Colonic mucosa (tissue), 4 donors: ENCODE results near the gene NDUFA11. TPM values are rescaled to one million over a fixed set of nuclear protein-coding genes. Genes with fewer than 3 reads are reported as not detected.
A peak's percentile ranks its signal among the peaks of the same experiment; 100 is the strongest.

Experiments
- DNase-seq: peaks from one replicate; pipeline ENCODE4 v3.0.0-alpha.2; 2020
- H3K27ac ChIP-seq: fragments of 200-600 bp; one replicate; pipeline ENCODE4 v1.8.0; 2021
- H3K27me3 ChIP-seq: fragments of 200-600 bp; one replicate; pipeline ENCODE4 v1.8.0; 2021
- H3K36me3 ChIP-seq: fragments of 200-600 bp; one replicate; pipeline ENCODE4 v1.8.0; 2021
- H3K4me1 ChIP-seq: fragments of 200-600 bp; one replicate; pipeline ENCODE4 v1.8.0; 2021; ENCODE audit warnings: mild to moderate bottlenecking
- H3K4me3 ChIP-seq: fragments of 200-600 bp; one replicate; pipeline ENCODE4 v1.8.0; 2021
- H3K9ac ChIP-seq, 2 donors: one replicate each; pipeline ENCODE4 v1.7.0; 2013; ENCODE audit warnings: control low read depth in 2 of 2, low read depth in 2 of 2, low read length in 2 of 2
- H3K9me3 ChIP-seq: fragments of 200-600 bp; one replicate; pipeline ENCODE4 v1.8.0; 2021
- CTCF ChIP-seq: fragments of 200-600 bp; IDR thresholded peaks from one replicate; pipeline ENCODE4 v1.8.0; 2022; ENCODE audit warnings: antibody characterized with exemption, mild to moderate bottlenecking
- intact Hi-C: fragments of 100-400 bp; cut with DNase I; formaldehyde crosslinking; loops from one replicate; pipeline ENCODE4 v1.14.1; 2022
- total RNA-seq, 2 donors: library from RNA; stranded (reverse); fragmentation: NEBNext Ultra II Directional in 1 of 2; extraction: Animal tissue kit (Norgen Biotek cat#: 25700) in 1 of 2; gene quantifications; one replicate each; pipeline ENCODE4 v1.2.1, GENCODE V29; 2021
- donor health status: healthy.
- donor health status: DM: no; HTN: no; CAD: no.
- donor health status: DM: no; HTN: no; CAD: no.

NDUFA11 gene
- total RNA-seq, 2 donors from 2014 or later, result 188 to 228 TPM

GRCh38 chr19:5905114-5905778 lies 1.7 kb upstream of the NDUFA11 start:
- Histone ChIP-seq H3K9ac (peak overlapping the region; percentile 81), H3K4me1 (peaks cover 10% of the 10 kb centered on the region), H3K9me3 (no peaks in the 10 kb centered on the region), H3K27me3 (no peaks in the 10 kb centered on the region), H3K4me3 (peak overlapping the region; percentile 93), H3K36me3 (no peaks in the 10 kb centered on the region), H3K27ac (peak overlapping the region; percentile 74)
- no peak for DNase-seq
- no peak for TF ChIP-seq CTCF
- intact Hi-C loops, result loop anchor here (10.0 kb wide), 1 partner anchor 60 kb away; no protein-coding TSS in a partner anchor

- H3K4me3 ChIP-seq, result peak within 1 kb of the TSS; percentile 93
- peak within 1 kb of the TSS; percentile 81 for H3K27ac ChIP-seq
- no peaks in the 10 kb centered on the region for H3K9me3 ChIP-seq
- H3K27me3 ChIP-seq, result no peaks in the 10 kb centered on the region
- intact Hi-C loops, result loop anchor here (10.0 kb wide), 1 partner anchor 60 kb away; no protein-coding TSS in a partner anchor
- peak; percentile 100 for DNase-seq
- H3K9ac ChIP-seq, result peak within 1 kb of the TSS; percentile 92 to 97
- H3K36me3 ChIP-seq, result no peaks in the 10 kb centered on the region
- TF ChIP-seq CTCF, result no peak
- peaks cover 10% of the 10 kb centered on the region for H3K4me1 ChIP-seq
Observed at GRCh38 chr19:5904352-5905113, 943 bp upstream of the NDUFA11 start, which contains the start of gene VMAC. VMAC (plus strand) TSS chr19:5904872; CDS start chr19:5904891, 19 bp downstream.

GRCh38 chr19:5903056-5903623 lies 450 bp downstream of the NDUFA11 start:
- peak overlapping the region; percentile 88 for H3K4me3 ChIP-seq
- intact Hi-C loops, result loop anchor here (10.0 kb wide), 1 partner anchor 62 kb away; no protein-coding TSS in a partner anchor
- H3K27ac ChIP-seq, result peak overlapping the region; percentile 81
- H3K9ac ChIP-seq, result peak overlapping the region; percentile 92 to 97
- DNase-seq, result no peak
- H3K4me1 ChIP-seq, result peaks cover 10% of the 10 kb centered on the region
- H3K27me3 ChIP-seq, result no peaks in the 10 kb centered on the region
- TF ChIP-seq CTCF, result no peak
- H3K9me3 ChIP-seq, result no peaks in the 10 kb centered on the region
- H3K36me3 ChIP-seq, result no peaks in the 10 kb centered on the region

- Histone ChIP-seq H3K36me3 (no peaks in the 10 kb centered on the region), H3K4me1 (peaks cover 10% of the 10 kb centered on the region), H3K4me3 (no peak overlapping the region), H3K27me3 (no peaks in the 10 kb centered on the region), H3K9me3 (no peaks in the 10 kb centered on the region), H3K9ac (no peak overlapping the region), H3K27ac (no peak overlapping the region)
- intact Hi-C loops, result loop anchor here (10.0 kb wide), 1 partner anchor 64 kb away; no protein-coding TSS in a partner anchor
- DNase-seq, result no peak
- no peak for TF ChIP-seq CTCF
Observed at GRCh38 chr19:5900976-5901375, 2.6 kb downstream of the NDUFA11 start.

- intact Hi-C loops, result loop anchor here (10.0 kb wide), 1 partner anchor 65 kb away; no protein-coding TSS in a partner anchor
- H3K9ac ChIP-seq, result no peak overlapping the region
- H3K36me3 ChIP-seq, result no peaks in the 10 kb centered on the region
- no peak overlapping the region for H3K4me3 ChIP-seq
- no peak for DNase-seq
- H3K4me1 ChIP-seq, result peaks cover 10% of the 10 kb centered on the region
- no peak overlapping the region for H3K27ac ChIP-seq
- no peaks in the 10 kb centered on the region for H3K9me3 ChIP-seq
- H3K27me3 ChIP-seq, result no peaks in the 10 kb centered on the region
- no peak for TF ChIP-seq CTCF
Observed at GRCh38 chr19:5899728-5900526, 3.7 kb downstream of the NDUFA11 start.
